ENCODE measurements around the gene RNASE8. TPM values are rescaled to one million over a fixed set of nuclear protein-coding genes. Genes with fewer than 3 reads are reported as not detected.

The RNASE8 gene
- total and polyA plus RNA-seq, 2 of the 8 experiments (the other 6 are each of a cell fraction or from before 2014, with no cell fraction given) = not detected

DNA sequence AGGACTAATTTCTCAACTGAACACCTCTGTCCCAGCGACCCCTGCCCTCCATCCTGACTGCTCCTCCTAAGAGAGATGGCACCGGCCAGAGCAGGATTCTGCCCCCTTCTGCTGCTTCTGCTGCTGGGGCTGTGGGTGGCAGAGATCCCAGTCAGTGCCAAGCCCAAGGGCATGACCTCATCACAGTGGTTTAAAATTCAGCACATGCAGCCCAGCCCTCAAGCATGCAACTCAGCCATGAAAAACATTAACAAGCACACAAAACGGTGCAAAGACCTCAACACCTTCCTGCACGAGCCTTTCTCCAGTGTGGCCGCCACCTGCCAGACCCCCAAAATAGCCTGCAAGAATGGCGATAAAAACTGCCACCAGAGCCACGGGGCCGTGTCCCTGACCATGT, 14.7 kb upstream of the RNASE8 start:
- Histone ChIP-seq H3K56ac (replicated peaks; ENCODE audit: insufficient read length, low read depth, low read length) (no peak overlapping the region), H3K4me1 (replicated peaks in 1 of 4; ENCODE audit: control insufficient read depth in 3 of 4, insufficient read depth in 4 of 4, low read length in 3 of 4) (peaks cover 8 to 11% (median 10%) of the 10 kb centered on the region in 4 experiments; a peak in 6 of 7 replicates), H4K20me1 (replicated peaks in 1 of 2; ENCODE audit: control insufficient read depth in 1 of 2, insufficient read depth in 2 of 2, low read length in 2 of 2) (no peaks in the 10 kb centered on the region), H3K23me2 (ENCODE audit: low read depth, low read length) (0 out of 2 replicates have a peak, but pooled peaks cover 2% of the 10 kb centered on the region), H3K27ac (ENCODE audit: low read depth, low read length) (no peak overlapping the region), H4K5ac (ENCODE audit: insufficient read length, low read depth, low read length) (no peak overlapping the region), H3K18ac (ENCODE audit: extremely low read depth, low read length) (no peak overlapping the region), H3K79me1 (ENCODE audit: low read depth, low read length) (no peaks in the 10 kb centered on the region), H3K79me2 (ENCODE audit: control insufficient read depth in 1 of 2, insufficient read depth in 2 of 2, low read length in 2 of 2) (no peaks in the 10 kb centered on the region), H3K4ac (replicated peaks; ENCODE audit: insufficient read length, low read depth, low read length) (no peak overlapping the region), H3K9me3 (ENCODE audit: insufficient read depth in 2 of 2, low read depth in 1 of 2, low read length in 1 of 2) (no peaks in the 10 kb centered on the region), H2BK15ac (ENCODE audit: low read length) (no peak overlapping the region), H4K91ac (replicated peaks; ENCODE audit: insufficient read length, low read length) (no peak overlapping the region), H3K23ac (ENCODE audit: insufficient read length) (no peak overlapping the region), H2AFZ (ENCODE audit: low read length) (no peak overlapping the region), H2BK12ac (ENCODE audit: low read depth, low read length) (no peak overlapping the region), H3K4me3 (ENCODE audit: extremely low read depth in 1 of 4, insufficient read depth in 2 of 4, low read depth in 3 of 4, low read length in 4 of 4) (no peak overlapping the region), H4K8ac (ENCODE audit: extremely low read depth, insufficient read depth, low read length) (no peak overlapping the region), H2BK120ac (replicated peaks; ENCODE audit: low read depth, low read length) (no peak overlapping the region), H2AK5ac (ENCODE audit: low read depth, low read length) (no peak overlapping the region), H3K36me3 (ENCODE audit: control insufficient read depth in 2 of 4, insufficient read depth in 4 of 4, low read length in 3 of 4) (no peaks in the 10 kb centered on the region), H2BK20ac (ENCODE audit: low read length) (no peak overlapping the region), H2BK5ac (ENCODE audit: low read depth, low read length) (no peak overlapping the region), H3K27me3 (replicated peaks in 1 of 4; ENCODE audit: control insufficient read depth in 3 of 4, extremely low read depth in 1 of 4, insufficient read depth in 3 of 4, low read length in 3 of 4) (peaks cover 0 to 3% (median 0%) of the 10 kb centered on the region in 4 experiments; a peak in 1 of 7 replicates), H3K4me2 (ENCODE audit: insufficient read depth in 1 of 2, low read depth in 2 of 2, low read length in 2 of 2) (no peak overlapping the region), H3K9ac (replicated peaks in 1 of 4; ENCODE audit: extremely low read depth in 1 of 4, low read depth in 3 of 4, low read length in 3 of 4) (no peak overlapping the region), H3K14ac (ENCODE audit: insufficient read length) (no peak overlapping the region)
- FAIRE-seq (no peak), DNase-seq (ENCODE audit: low read depth in 1 of 2, low spot score in 2 of 2) (no peak)
- TF ChIP-seq CREB1 (IDR thresholded peaks at IDR 0.05) = no peak
- TF ChIP-seq, protein P1, sequence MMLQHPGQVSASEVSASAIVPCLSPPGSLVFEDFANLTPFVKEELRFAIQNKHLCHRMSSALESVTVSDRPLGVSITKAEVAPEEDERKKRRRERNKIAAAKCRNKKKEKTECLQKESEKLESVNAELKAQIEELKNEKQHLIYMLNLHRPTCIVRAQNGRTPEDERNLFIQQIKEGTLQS (IDR thresholded peaks at IDR 0.05; ENCODE audit: insufficient read depth, low read depth, low read length) = no peak
- no peak for TF ChIP-seq ASH2L (IDR thresholded peaks at IDR 0.05; ENCODE audit: low read length)
- no peak for TF ChIP-seq EZH2 (IDR thresholded peaks at IDR 0.05; ENCODE audit: low read depth, low read length, severe bottlenecking)
- TF ChIP-seq TCF12 (IDR thresholded peaks at IDR 0.05; ENCODE audit: low read depth, low read length) = no peak
- TF ChIP-seq BCL11A (IDR thresholded peaks at IDR 0.05; ENCODE audit: low read depth in 2 of 2, low read length in 2 of 2) = no peak
- no peak for TF ChIP-seq GTF2F1 (IDR thresholded peaks at IDR 0.05; ENCODE audit: borderline replicate concordance, low read depth, low read length)
- no peak for TF ChIP-seq SIRT6 (IDR thresholded peaks at IDR 0.05; ENCODE audit: low read length)
- no peak for TF ChIP-seq NRF1 (IDR thresholded peaks at IDR 0.05; ENCODE audit: low read depth, low read length)
- TF ChIP-seq, protein P2, sequence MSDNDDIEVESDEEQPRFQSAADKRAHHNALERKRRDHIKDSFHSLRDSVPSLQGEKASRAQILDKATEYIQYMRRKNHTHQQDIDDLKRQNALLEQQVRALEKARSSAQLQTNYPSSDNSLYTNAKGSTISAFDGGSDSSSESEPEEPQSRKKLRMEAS (IDR thresholded peaks at IDR 0.05) = no peak
- TF ChIP-seq HDAC2 (IDR thresholded peaks at IDR 0.05; ENCODE audit: borderline replicate concordance in 1 of 2, low read depth in 2 of 2, low read length in 2 of 2) = no peak
- TF ChIP-seq, protein P3, sequence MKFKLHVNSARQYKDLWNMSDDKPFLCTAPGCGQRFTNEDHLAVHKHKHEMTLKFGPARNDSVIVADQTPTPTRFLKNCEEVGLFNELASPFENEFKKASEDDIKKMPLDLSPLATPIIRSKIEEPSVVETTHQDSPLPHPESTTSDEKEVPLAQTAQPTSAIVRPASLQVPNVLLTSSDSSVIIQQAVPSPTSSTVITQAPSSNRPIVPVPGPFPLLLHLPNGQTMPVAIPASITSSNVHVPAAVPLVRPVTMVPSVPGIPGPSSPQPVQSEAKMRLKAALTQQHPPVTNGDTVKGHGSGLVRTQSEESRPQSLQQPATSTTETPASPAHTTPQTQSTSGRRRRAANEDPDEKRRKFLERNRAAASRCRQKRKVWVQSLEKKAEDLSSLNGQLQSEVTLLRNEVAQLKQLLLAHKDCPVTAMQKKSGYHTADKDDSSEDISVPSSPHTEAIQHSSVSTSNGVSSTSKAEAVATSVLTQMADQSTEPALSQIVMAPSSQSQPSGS (IDR thresholded peaks at IDR 0.05; ENCODE audit: low read length) = no peak
- ChIA-PET CTCF (ENCODE audit: partially characterized antibody) (interaction anchor here (1.4 to 7.2 kb wide), 5 partner anchors 19 to 51 kb away, joined by 3 to 371 read pairs (median 6); partner anchors contain the start of gene NDRG2), POLR2A (ENCODE audit: partially characterized antibody) (interaction anchor here (0.6 kb wide), 1 partner anchor 14 kb away, joined by 3 read pairs; no protein-coding TSS in a partner anchor)
- 83% methylated on average over 8 of the region's 8 CpGs; no CpG with 5 or more reads in 1 of the 2 experiments for WGBS, 2 experiments (ENCODE audit: extremely low coverage in 1 of 2, insufficient coverage in 1 of 2, insufficient read length in 1 of 2, insufficient replicate concordance in 2 of 2, low coverage in 1 of 2, low lambda C conversion rate in 2 of 2, missing lambda C conversion rate in 1 of 2)
